COLO668 (cell line): ENCODE measurements around the gene MYO15B.
"Not testable (repeated sequence)": the region's sequence is repeated elsewhere in the genome, so short reads cannot be mapped to it uniquely, and the experiment has no call there.

Source experiments
- DNase-seq: peaks from one replicate; lab custom pipeline; 2025; ENCODE audit not compliant: unreplicated experiment; lab: John Stamatoyannopoulos, UW

The MYO15B gene

GRCh38 chr17:75575197-75575596 is 12.4 kb upstream of the MYO15B start:
- no peak for DNase-seq

DNA sequence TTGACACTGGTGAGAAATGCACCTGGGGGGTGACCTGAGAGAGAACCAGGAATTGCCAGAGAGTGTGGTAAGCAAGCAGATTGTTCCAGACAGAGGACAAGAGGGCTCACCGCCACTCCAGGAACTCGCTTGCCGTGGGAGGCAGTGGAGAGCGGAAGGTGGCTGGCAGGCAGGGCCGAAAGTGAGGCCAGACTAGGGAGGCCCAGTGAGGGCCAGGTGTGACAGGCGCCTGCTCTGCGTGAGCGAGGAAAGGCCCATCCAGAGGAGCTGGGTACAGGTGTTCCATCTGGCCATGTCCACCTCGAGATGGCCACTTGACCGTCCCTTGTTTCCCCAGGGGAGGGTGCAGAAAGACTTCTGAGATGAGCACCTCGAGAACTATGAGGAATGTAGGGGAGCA is 11.9 kb upstream of the MYO15B start:
- no peak for DNase-seq

GRCh38 chr17:75576661-75577060 is 10.9 kb upstream of the MYO15B start:
- DNase-seq, result no peak

DNA sequence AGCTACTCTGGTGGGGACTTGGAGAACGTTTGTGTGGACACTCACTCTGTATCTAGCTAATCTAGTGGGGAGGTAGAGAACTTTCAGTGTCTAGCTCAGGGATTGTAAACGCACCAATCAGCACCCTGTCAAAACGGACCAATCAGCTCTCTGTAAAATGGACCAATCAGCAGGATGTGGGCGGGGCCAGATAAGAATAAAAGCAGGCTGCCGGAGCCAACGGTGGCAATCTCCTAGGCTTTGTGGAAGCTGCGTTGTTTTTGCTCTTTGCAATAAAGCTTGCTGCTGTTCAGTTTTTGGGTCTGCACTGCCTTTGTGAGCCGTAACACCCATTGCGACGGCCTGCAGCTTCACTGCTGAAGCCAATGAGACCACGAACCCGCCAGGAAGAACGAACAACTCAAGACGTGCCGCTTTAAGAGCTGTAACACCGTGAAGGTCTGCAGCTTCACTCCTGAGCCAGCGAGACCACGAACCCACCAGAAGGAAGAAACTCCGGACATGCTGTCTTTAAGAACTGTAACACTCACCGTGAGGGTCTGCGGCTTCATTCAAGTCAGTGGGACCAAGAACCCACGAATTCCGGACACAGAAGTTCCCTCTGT is 6.4 kb upstream of the MYO15B start:
- DNase-seq, result not testable (repeated sequence)

DNA sequence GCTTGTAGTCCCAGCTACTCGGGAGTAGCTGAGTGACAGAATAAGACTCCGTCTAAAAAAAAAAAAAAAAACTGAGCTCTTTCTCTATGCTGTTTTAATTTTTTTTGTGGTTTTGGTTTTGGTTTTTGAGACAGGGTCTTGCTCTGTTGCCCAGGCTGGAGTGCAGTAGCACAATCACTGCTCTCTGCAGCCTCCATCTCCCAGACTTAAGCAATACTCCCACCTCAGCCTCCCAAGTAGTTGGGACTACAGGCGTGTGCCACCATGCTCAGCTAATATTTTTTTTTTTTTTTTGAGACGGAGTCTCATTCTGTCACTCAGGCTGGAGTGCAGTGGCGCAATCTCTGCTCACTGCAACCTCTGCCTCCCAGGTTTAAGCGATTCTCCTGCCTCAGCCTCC is 4.4 kb upstream of the MYO15B start:
- DNase-seq, result not testable (repeated sequence)

DNA sequence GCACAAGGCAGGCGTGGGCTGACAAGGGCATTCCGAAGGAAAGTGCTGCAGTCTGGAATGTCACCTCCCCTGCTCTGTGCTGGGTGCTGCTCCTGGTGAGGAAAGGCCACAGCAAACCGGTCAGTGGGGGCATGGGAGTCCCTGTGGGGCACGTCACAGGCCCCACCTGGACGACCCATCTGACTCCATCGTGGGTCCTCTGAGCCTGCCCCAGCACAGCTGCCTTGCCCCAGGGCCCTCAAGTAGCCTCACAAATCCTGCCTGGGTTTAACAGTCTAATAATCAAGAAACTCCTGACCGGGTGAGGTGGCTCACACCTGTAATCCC is 2.8 kb upstream of the MYO15B start:
- no peak for DNase-seq

DNA sequence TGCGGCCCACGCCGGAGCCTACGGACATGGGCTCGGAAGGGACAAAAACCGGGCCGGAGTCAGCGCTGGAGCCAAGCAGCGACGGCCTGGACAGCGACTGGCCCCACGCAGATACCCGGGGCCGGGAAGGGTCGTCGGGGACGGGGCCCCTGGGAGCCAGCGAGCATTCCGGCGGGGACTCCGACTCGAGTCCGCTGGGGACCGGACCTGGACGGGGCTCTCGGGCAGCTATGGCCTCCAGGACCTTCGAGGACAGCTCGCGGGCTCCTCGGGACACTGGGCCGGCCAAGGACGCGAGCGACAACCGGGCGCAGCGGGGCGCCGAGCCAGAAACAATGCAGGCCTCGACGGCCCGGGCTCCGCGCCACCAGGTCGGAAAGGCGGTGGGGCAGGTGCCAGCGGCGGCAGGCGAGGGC is 1.0 kb downstream of the MYO15B start:
- peak; percentile 60 for DNase-seq

DNA sequence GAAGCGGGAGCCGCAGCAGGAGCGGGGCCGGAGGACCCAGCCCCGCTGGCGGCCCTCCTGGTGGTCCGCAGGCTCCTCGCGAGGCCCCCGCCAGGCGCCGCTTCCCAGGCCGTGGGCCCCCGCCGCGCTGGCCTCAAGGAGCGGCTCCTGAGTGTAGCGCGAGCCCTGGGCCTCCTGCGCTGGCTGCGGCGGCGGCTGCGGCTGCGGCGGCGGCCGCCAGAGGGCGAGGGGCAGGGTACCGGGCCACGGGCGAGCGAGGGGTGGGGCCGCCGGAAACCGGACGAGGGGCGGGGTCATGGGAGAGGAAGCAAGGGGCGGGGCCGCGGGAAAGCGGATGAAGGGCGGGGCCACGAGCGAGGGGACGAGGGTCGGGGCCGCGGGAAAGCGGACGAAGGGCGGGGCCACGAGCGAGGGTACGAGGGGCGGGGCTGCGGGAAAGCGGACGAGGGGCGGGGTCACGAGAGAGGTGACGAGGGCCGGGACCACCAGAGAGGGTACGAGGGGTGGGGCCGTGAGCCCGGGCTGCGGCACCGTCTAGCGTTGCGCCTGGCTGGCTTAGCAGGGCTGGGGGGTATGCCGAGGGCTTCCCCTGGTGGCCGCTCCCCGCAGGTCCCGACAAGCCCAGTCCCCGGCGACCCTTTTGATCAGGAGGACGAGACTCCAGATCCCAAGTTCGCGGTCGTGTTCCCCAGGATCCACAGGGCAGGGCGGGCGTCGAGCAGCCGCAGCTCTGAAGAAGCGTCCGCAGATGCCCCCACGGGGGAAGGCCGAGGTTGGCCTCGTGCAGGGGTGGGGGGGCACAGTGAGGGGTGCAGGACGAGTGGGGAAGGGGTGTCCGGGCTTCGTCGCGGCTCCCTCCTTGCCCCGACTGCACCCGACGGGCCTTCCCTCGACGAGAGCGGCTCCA is 1.7 kb downstream of the MYO15B start:
- peak; percentile 92 for DNase-seq

- no peak for DNase-seq
These were observed 2.3 kb downstream of the MYO15B start for GRCh38 chr17:75589919-75590303.

GRCh38 chr17:75590314-75590761 is 2.7 kb downstream of the MYO15B start:
- DNase-seq, result no peak

GRCh38 chr17:75590849-75591721 is 3.5 kb downstream of the MYO15B start:
- no peak for DNase-seq

DNA sequence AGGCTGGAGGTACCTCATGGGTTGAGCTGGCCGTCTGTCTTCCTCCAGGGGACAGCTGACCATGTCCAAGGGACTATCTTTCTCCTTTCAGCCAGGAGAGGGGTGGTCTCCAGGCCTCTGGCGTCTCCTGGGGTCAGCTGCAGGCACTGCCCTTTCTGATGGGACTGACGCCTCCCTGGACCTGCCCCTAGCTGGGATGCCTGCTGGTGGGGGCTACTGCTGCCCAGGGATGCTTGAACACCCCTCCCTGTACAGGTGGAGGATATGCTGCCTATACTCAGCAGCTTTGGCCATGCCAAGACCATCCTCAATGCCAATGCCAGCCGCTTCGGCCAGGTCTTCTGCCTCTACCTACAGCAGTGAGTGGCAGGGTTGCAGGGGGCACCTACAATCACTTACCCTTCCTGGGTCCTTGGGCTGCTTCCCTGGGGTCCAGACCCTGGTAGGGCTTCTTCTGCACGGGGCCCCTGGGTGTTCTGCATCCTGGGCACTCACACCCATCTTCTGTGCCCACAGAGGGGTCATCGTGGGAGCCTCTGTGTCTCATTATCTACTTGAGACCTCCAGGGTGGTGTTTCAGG is 4.2 kb downstream of the MYO15B start:
- DNase-seq, result no peak

- DNase-seq, result no peak
These were observed 4.9 kb downstream of the MYO15B start for GRCh38 chr17:75592348-75593020.

DNA sequence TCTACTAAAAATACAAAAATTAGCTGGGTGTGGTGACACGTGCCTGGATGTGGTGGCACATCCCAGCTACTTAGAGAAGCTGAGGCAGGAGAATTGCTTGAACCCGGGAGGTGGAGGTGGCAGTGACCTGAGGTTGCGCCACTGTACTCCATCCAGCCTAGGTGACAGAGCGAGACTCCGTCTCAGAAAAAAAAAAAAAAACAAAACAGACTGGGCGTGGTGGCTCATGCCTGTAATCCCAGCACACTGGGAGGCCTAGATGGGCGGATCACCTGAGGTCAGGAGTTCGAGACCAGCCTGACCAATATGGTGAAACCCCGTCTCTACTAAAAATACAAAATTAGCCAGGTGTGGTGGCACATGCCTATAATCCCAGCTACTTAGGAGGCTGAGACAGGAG is 5.8 kb downstream of the MYO15B start:
- DNase-seq, result not testable (repeated sequence)

- DNase-seq, result peak; percentile 30
These were observed 7.1 kb downstream of the MYO15B start for GRCh38 chr17:75594499-75595283.

DNA sequence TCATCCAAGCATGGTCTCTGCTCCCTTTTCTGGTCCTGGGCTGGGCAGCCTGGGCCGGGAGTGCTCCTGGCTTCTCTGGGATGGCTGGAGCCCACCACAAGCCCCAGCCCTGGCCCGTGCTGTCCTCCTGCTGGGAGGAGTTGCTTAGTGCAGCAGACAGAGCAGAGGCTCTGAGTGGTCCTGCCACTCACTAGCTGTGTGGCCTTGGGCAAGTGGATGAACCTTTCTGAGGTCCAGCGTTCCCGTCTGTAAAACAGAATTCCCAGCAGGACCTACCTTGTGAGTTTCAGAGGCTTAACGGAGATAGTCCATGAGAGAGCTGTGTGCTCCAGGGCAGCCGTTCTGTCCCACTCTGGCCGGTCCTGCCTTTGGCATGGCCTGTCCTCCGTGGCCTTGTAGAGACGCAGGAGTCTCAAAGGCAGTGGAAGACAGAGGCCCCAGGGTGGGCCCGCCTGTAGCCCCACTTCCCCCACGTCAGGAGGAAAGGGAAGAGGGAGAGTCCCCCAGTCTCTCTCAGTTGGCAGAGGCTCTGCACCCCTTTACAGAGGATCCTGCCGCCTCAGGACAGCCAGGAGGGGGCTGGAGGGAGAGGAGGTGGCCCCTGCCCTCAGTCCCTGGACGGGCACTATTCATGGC is 7.8 kb downstream of the MYO15B start:
- DNase-seq, result no peak

GRCh38 chr17:75595920-75596313 is 8.3 kb downstream of the MYO15B start:
- no peak for DNase-seq

DNA sequence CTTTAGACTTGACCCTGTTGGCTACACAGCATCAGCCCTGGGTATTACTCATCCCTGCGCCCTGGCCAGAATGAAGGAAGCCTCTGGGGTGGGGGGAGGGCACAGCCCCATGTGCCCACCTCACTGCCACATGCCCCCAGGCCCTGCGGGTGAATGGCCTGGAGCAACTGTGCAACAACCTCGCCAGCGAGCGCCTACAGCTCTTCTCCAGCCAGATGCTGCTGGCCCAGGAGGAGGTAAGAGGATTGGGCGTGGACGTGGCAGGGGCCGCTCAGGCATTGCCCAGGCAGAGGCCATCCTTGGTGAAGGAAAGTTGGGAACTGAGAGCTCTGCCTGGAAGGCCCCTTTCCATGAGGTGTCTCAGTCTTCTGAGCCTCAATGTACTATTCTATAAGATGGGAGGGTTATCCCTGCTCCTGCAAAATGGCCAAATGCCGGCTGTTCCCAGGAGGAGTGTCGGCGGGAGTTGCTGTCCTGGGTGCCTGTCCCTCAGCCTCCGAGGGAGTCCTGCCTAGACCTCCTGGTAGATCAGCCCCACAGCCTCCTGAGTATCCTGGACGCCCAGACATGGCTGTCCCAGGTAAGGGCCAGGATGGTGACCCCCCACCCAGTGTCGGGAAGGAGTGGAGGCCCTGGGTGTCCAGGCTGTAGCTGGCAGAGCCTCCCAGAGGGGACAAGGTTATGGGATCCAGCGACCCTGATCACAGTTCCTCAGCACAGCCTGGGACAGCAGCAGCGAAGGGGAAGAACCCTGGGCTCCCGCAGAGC is 8.9 kb downstream of the MYO15B start:
- no peak for DNase-seq
